Ureter (tissue), 1 donor: ENCODE data around the gene KIZ. TPM values are rescaled to one million over a fixed set of nuclear protein-coding genes. Genes with fewer than 3 reads are reported as not detected.

ENCODE experiments used
- DNase-seq: peaks from one replicate; pipeline ENCODE4 v3.0.0-alpha.2; 2020; ENCODE audit warnings: low spot score
- total RNA-seq: library from RNA; stranded (reverse); gene quantifications from one replicate; pipeline ENCODE4 v1.2.4, GENCODE V29; 2023
- donor health status: DM: yes; HTN: yes; CAD: no.

The KIZ gene
- 22.4 TPM for total RNA-seq

- DNase-seq = peak; percentile 97
Measured at GRCh38 chr20:21125849-21126580, at the start of gene KIZ. Gene KIZ (plus strand): TSS chr20:21126082. CDS start chr20:21126116, 34 bp downstream.

- DNase-seq = no peak
Measured at GRCh38 chr20:21077809-21078345, 48.0 kb upstream of the KIZ start.

- DNase-seq = no peak
Measured at GRCh38 chr20:21082584-21082983, 43.3 kb upstream of the KIZ start.

- DNase-seq = no peak
Measured at GRCh38 chr20:21083825-21084325, 42.0 kb upstream of the KIZ start.

DNA sequence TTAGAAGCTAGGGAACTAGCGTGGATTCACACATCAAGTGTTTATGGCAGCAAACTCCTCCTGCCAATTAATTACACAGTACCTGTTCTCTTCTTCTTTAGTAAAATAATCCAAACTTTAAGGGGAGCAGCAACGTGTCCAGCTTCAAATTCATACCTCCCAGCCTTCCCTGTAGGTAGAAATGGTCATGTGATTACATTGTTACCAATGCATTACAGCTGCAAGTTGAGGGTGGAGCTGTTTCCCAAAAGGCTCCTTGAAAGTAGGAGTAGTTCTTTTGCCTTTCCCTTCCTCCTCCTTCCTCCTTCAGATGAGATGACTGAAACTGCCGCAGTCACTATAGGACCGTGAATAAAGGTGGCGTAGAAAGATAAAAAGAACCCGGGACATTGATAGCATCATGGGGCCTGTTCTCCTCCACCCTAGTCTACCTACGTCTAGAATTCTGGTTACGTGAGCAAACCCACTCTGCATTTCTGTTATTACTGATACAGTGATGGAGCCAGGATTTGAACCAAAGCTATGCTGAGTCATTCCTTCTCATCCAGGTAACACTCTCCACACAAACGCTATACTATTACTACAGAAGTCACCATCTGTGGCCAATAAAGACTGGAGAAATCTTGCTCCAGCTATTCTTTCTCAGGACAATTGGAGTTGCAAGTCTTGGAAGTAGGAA lies 37.9 kb upstream of the KIZ start:
- no peak for DNase-seq

DNA sequence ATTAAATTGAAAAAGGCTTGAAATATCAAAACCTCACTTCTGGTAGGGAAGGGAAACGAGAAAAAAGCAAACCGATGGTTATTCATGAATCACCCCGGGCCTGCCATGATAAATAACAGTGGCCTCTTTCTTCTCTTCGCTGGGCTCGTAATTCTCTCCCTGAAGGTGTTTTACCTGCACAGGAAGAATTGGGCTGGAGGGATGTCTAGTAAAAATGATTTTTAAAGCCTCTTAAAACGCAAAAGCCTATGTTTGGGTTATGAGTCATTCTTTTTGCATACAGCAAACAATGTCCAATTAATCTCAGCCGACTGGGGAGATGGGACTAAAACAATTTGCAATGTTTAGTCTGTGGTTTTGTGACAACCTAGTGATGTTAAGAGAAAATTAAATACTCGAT lies 36.5 kb upstream of the KIZ start:
- no peak for DNase-seq

DNA sequence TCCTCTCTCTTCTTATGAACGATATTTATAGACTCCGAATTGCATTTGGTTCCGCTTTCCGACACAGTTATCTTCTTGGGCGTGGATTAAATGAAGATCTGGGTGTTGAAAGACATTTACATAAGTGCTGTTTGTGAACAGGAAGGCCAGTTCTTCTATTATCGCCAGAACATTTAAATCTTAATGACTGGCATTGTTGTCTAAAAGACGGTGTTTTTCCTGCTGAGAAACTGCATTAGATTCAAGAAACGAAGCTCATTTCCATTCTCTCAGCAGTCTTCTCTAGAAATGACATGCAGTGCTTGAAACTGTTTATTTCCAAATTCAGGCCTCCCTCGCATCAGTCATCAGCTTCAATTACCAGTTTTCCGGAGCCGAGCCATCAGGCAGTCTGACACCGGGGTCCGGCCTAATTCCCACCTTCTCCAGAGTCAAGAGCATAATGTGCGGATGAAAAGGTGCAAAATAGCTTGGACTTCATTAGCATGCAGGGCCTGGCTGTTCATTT lies 35.7 kb upstream of the KIZ start:
- no peak for DNase-seq

GRCh38 chr20:21090721-21091120 lies 35.2 kb upstream of the KIZ start:
- no peak for DNase-seq

- DNase-seq = no peak
Measured at GRCh38 chr20:21092806-21093205, 33.1 kb upstream of the KIZ start.

- DNase-seq = no peak
Measured at GRCh38 chr20:21096321-21097043, 29.4 kb upstream of the KIZ start.

DNA sequence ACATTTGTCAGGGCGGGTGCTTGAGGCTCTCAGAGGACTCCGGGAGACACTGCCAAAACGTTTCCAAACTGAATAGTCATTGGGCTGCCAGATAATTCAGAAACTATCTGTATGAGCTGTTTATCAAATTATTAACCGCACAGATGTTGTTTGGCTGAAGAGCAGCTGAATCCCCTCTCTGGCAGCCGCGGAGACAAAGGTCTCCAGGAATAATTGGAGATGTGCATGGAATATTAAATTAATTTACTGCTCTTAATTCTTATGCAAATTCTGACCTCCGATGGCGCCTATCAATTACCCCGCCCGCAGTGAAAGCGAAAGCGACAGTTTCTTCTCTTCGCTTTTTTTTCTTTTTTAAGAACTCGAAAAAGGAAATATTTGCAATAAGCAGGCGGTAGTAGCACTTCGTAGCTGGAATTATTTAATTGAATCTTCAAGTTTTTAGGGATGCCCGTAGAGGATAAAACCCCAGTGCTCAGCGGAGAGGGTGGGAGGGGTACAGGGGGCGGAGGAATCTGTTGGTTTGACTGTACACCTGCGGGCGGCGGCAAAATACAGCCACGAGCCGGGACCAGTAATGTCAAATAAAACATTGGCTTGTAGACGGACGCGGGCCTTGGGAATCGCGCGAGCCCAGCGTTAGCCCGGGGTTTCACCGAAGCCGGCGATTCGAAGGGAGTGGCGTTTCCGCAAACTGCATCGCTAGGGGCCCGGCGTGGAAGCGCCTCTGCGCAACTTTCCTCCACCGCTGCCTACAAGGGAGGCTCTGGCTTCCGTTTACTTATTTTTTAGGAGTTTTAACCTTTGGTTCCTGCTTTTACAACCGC lies 25.9 kb upstream of the KIZ start:
- no peak for DNase-seq

DNA sequence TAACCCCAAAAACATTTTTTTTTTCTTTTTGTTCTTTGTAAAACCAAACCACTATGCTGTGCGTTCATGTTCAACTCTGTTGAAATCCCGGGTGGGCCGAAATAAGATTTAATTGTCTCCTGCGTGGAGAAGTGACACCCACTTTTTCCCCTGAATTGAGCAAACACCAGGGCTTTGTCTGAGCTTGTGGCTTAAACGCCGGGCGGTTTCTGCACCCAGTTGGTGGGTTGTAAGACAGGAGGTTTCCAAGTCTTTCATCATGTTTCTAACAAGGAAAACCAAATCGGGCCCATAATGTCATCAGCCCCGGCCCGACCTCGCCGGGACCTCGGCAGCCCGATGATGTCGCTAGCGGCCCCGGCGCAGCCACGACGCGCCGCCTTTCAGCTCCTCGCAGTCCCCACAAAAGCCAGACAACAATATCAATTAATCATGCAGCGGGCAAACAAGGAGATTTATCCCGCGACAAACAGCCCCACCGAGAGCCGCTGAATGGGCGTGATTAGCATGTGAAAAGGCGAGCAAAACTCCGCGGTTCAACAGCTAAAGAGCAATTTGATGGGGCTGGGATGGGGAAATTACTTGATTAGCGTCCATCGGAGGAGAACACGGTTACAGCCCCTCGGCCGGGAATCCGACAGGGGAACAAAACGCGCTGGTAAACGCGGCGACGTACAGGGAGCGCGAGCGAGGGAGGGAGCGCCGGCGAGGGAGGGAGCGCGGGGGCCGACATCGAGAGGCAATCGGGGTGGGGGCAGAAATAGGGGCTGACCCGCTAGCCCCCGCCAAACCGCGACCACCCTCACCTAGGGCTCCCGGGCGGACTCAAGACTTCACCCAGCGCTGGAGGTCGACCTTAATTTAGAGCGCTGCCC lies 25.1 kb upstream of the KIZ start:
- DNase-seq = no peak

DNA sequence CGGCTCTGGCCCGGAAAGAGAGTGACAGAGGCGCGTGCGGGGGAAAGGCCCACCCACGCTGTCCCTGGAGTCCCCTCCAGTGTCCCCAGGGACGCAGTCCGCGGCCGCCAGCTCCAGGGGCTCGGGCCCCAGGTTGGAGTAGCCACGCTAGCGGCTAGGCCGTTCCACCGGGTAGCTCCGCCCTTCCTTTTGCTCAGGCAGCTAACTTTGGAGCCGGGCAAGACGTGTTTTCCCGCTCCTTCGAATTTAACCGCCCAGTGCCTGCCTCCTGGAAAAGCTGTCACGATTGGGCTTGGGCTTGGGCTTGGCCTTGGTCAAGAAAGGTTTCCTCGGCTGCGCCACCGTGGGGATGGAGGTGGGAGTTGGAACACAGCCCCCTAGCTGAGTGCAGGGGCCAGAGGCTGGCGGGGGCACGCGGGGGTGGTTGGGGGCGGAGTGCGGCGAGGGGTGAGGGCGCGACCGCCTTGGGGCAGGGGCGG lies 24.4 kb upstream of the KIZ start:
- no peak for DNase-seq

GRCh38 chr20:21101932-21102575 lies 23.8 kb upstream of the KIZ start:
- DNase-seq = no peak

DNA sequence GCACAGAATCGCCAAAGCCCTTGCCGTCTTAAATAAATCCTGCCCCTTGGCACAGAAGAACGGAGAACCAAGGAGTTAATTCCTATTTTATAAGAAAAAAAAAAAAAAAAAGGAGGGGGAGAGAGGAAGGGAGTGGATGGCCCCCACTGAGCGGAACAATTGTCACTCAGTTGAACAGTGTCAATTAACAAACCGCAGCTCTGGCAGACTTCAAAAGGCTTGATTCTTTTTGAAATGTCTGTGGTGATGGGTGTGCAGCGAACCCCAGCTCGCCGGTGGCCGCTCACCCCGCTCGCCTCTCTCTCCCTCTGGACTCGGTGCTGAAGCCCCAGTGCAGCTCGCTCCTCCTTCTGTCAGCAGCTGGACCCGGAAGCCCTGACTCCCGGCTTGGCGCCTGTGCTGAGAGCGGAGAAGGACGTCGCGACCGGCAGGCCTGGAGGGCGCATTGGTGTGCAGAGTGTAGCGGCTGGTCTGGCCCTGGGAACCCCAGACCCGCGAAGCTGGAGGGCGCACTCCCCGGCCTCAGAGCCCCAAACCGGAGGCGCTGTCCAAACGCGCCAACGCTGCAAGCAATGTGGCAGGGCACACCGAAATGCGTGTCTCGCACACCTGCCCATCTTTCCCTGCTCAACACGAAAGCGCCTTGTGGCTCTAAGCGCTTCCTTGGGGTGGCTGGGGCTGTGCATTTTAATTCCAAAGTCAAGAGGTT lies 23.1 kb upstream of the KIZ start:
- DNase-seq = no peak

DNA sequence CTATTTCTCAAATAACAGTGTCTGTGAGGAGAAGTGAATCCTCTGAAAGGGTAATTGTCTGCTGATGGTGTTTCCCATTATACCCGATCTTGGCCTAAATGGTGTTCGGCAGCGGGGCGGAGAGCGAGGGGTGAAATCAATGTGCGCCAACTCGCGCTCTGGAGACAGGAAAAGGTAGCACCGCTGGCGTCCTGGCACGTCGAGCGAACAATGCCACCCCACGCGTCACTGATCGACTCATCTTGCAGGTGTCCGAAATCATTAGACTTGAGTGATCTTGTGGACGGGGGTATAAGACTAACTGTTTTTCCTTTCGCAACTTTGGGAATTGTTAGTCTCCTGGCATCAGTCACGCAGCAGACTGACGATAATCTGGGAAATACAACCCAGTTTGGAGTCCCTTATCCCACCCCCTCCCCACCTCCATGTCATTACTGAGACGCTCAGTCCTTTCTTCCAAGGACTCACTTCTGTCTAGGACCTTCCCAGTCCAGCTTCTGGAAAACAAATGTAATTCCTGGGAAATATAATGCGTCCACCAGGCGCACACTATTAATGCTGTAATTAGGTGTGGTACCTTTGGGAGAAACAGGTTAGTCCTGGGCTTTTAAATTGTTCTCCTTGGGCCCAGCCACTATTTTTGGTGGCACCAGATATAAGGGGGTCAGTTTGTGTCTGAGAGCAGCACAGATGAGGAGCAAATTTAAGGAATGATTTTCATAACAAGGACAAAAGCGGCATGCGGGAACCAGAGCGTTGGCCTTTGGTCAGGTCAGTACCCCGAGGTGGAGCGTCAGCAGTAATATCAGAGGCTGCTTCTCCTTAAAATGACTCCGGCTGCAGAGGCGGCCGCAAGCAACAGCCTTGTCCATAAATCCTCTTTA lies 22.1 kb upstream of the KIZ start:
- DNase-seq = no peak

DNA sequence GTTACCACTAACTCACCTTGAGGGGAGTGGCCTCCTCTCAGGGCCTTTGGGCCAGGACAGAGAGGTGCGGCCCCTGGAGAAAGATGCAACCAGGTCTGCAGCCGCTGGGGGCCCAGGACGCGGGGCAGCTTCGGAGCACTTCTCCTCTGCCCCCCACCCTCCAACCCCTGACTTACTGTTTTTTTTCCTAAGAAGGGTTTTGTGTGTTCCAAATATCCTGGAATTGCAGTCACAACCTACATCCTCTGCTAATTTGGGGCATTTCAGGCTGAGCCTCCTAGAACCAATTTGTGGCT lies 21.5 kb upstream of the KIZ start:
- DNase-seq = no peak

DNA sequence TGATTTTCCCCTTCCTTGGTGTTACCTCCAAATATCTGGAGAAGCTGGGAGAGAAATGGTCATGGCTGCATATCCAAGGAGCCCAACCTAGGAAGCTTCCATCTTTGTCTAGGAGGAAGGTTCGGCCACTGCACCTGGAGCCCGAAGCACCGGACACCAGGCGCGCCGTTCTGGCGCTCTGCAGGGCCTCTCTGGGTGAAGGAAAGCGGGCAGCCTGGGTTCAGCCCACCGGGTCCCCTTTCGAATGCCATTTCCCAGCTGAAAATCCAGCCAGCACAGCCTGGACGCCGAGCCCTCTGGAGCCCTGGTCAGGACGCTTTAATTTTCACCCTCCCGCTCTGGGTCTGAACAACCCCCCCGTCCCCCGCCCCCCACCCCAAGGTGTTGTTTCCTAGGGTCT lies 21.0 kb upstream of the KIZ start:
- DNase-seq = no peak
